H1 (cell line): ENCODE measurements around the gene KLB. TPM values are rescaled to one million over a fixed set of nuclear protein-coding genes. Genes with fewer than 3 reads are reported as not detected.

Source experiments
- CTCF ChIA-PET: fragments of 300-600 bp; sonication (Branson Sonifier 250); formaldehyde crosslinking; loops from one replicate; lab custom pipeline; 2021; ENCODE audit not compliant: partially characterized antibody; lab: Charles Lee
- POLR2A ChIA-PET: fragments of 300-600 bp; sonication (Branson Sonifier 250); formaldehyde crosslinking; loops from one replicate; lab custom pipeline; 2021; ENCODE audit warnings: inconsistent platforms; ENCODE audit not compliant: partially characterized antibody; lab: Charles Lee
- DNase-seq, 2 experiments: peaks; one replicate each; pipeline versions ENCODE4 v3.0.0 to v3.0.0-alpha.2; 2010 to 2022; ENCODE audit warnings: low spot score in 2 of 2, low read depth in 1 of 2, mixed read lengths in 1 of 2
- FAIRE-seq: peaks from 2 replicates; lab custom pipeline; 2011; peaks lifted over from hg19 to GRCh38; lab: Jason Lieb, UNC
- H2AFZ ChIP-seq: 2 replicates; pipeline ENCODE4 v1.8.1; 2012; ENCODE audit warnings: low read length, inconsistent platforms
- H2AK5ac ChIP-seq: 2 replicates; pipeline ENCODE4 v1.6.1; 2013; ENCODE audit warnings: low read depth, low read length
- H2BK120ac ChIP-seq: replicated peaks from 2 replicates; pipeline ENCODE3; 2013; ENCODE audit warnings: low read depth, low read length, inconsistent platforms
- H2BK12ac ChIP-seq: 2 replicates; pipeline ENCODE4 v1.6.1; 2013; ENCODE audit warnings: low read depth, low read length
- H2BK15ac ChIP-seq: 2 replicates; pipeline ENCODE4 v1.6.1; 2013; ENCODE audit warnings: low read length
- H2BK20ac ChIP-seq: 2 replicates; pipeline ENCODE4 v1.6.1; 2013; ENCODE audit warnings: low read length
- H2BK5ac ChIP-seq: 2 replicates; pipeline ENCODE4 v1.6.1; 2013; ENCODE audit warnings: low read depth, low read length
- H3K14ac ChIP-seq: 2 replicates; pipeline ENCODE4 v1.6.1; 2013; ENCODE audit warnings: inconsistent platforms; ENCODE audit not compliant: insufficient read length
- H3K18ac ChIP-seq: 2 replicates; pipeline ENCODE4 v1.6.1; 2013; ENCODE audit warnings: low read length; ENCODE audit errors: extremely low read depth
- H3K23ac ChIP-seq: 2 replicates; pipeline ENCODE4 v1.6.1; 2013; ENCODE audit warnings: inconsistent platforms; ENCODE audit not compliant: insufficient read length
- H3K23me2 ChIP-seq: 2 replicates; pipeline ENCODE4 v1.6.1; 2013; ENCODE audit warnings: low read depth, low read length
- H3K27ac ChIP-seq: 2 replicates; pipeline ENCODE4 v1.6.1; 2011; ENCODE audit warnings: low read depth, low read length, inconsistent platforms
- H3K27me3 ChIP-seq, 4 experiments: replicated peaks in 1 of 4; 1 replicate in 1 of 4; 2 replicates in 3 of 4; pipeline versions ENCODE4 v1.6.1 to v1.8.1; 2011 to 2013; ENCODE audit warnings: low read length in 3 of 4, mild to moderate bottlenecking in 3 of 4, inconsistent platforms in 2 of 4, mixed read lengths in 2 of 4, moderate library complexity in 1 of 4; ENCODE audit not compliant: control insufficient read depth in 3 of 4, insufficient read depth in 3 of 4; ENCODE audit errors: extremely low read depth in 1 of 4
- H3K36me3 ChIP-seq, 4 experiments: 2 replicates each; pipeline versions ENCODE4 v1.6.1 to v1.8.1; 2011 to 2013; ENCODE audit warnings: mild to moderate bottlenecking in 4 of 4, low read length in 3 of 4, moderate library complexity in 2 of 4, control low read depth in 1 of 4, inconsistent platforms in 1 of 4; ENCODE audit not compliant: insufficient read depth in 4 of 4, control insufficient read depth in 2 of 4
- H3K4ac ChIP-seq: replicated peaks from 2 replicates; pipeline ENCODE3; 2013; ENCODE audit warnings: low read length, low read depth, mixed read lengths, inconsistent platforms; ENCODE audit not compliant: insufficient read length
- H3K4me1 ChIP-seq, 4 experiments: replicated peaks in 1 of 4; 1 replicate in 1 of 4; 2 replicates in 3 of 4; pipeline versions ENCODE4 v1.6.1 to v1.8.1; 2011 to 2013; ENCODE audit warnings: low read length in 3 of 4, inconsistent platforms in 2 of 4, mixed read lengths in 1 of 4; ENCODE audit not compliant: insufficient read depth in 4 of 4, control insufficient read depth in 3 of 4
- H3K4me2 ChIP-seq, 2 experiments: 2 replicates each; pipeline versions ENCODE4 v1.6.1 to v1.8.1; 2011 to 2013; ENCODE audit warnings: low read depth in 2 of 2, low read length in 2 of 2, control low read depth in 1 of 2, inconsistent platforms in 1 of 2, mild to moderate bottlenecking in 1 of 2; ENCODE audit not compliant: insufficient read depth in 1 of 2
- H3K4me3 ChIP-seq, 4 experiments: fragments of 200-600, 300-600 bp in 1 of 4; sonication (generic), shearing (Covaris generic), sonication (Bioruptor Twin) in 1 of 4; 2 replicates each; pipeline versions ENCODE4 v1.5.1 to v1.8.1; 2011 to 2016; ENCODE audit warnings: low read length in 4 of 4, low read depth in 3 of 4, control low read depth in 2 of 4, inconsistent platforms in 2 of 4, mild to moderate bottlenecking in 2 of 4, mixed read lengths in 1 of 4, moderate library complexity in 1 of 4; ENCODE audit not compliant: insufficient read depth in 2 of 4; ENCODE audit errors: extremely low read depth in 1 of 4
- H3K56ac ChIP-seq: replicated peaks from 2 replicates; pipeline ENCODE3; 2013; ENCODE audit warnings: low read depth, mild to moderate bottlenecking, mixed read lengths, low read length, inconsistent platforms; ENCODE audit not compliant: insufficient read length
- H3K79me1 ChIP-seq: 2 replicates; pipeline ENCODE4 v1.6.1; 2013; ENCODE audit warnings: low read depth, low read length, control low read depth
- H3K79me2 ChIP-seq, 2 experiments: 2 replicates each; pipeline versions ENCODE4 v1.6.1 to v1.8.1; 2012 to 2013; ENCODE audit warnings: low read length in 2 of 2, mild to moderate bottlenecking in 2 of 2, inconsistent platforms in 1 of 2; ENCODE audit not compliant: insufficient read depth in 2 of 2, control insufficient read depth in 1 of 2
- H3K9ac ChIP-seq, 4 experiments: replicated peaks in 1 of 4; 1 replicate in 1 of 4; 2 replicates in 3 of 4; pipeline versions ENCODE4 v1.6.1 to v1.8.1; 2011 to 2013; ENCODE audit warnings: low read depth in 3 of 4, low read length in 3 of 4, control low read depth in 2 of 4, mild to moderate bottlenecking in 2 of 4, moderate library complexity in 2 of 4, inconsistent platforms in 1 of 4; ENCODE audit errors: extremely low read depth in 1 of 4
- H3K9me3 ChIP-seq, 2 experiments: 2 replicates each; pipeline versions ENCODE4 v1.6.1 to v1.8.1; 2012 to 2013; ENCODE audit warnings: mild to moderate bottlenecking in 2 of 2, moderate library complexity in 2 of 2, control low read depth in 1 of 2, inconsistent platforms in 1 of 2, low read depth in 1 of 2, low read length in 1 of 2, mixed read lengths in 1 of 2; ENCODE audit not compliant: insufficient read depth in 2 of 2
- H4K20me1 ChIP-seq, 2 experiments: replicated peaks in 1 of 2; 2 replicates each; pipeline versions ENCODE3 to v1.8.1; 2011 to 2013; ENCODE audit warnings: inconsistent platforms in 2 of 2, low read length in 2 of 2, mild to moderate bottlenecking in 1 of 2; ENCODE audit not compliant: insufficient read depth in 2 of 2, control insufficient read depth in 1 of 2
- H4K5ac ChIP-seq: 2 replicates; pipeline ENCODE4 v1.6.1; 2013; ENCODE audit warnings: low read length, low read depth, mixed read lengths, inconsistent platforms; ENCODE audit not compliant: insufficient read length
- H4K8ac ChIP-seq: 2 replicates; pipeline ENCODE4 v1.8.0; 2013; ENCODE audit warnings: mild to moderate bottlenecking, moderate library complexity, low read length, inconsistent platforms; ENCODE audit not compliant: insufficient read depth; ENCODE audit errors: extremely low read depth
- H4K91ac ChIP-seq: replicated peaks from 2 replicates; pipeline ENCODE3; 2013; ENCODE audit warnings: low read length, mixed read lengths, inconsistent platforms; ENCODE audit not compliant: insufficient read length
- BRCA1 ChIP-seq: IDR thresholded peaks from 2 replicates; pipeline ENCODE4 v1.6.1; 2012; ENCODE audit warnings: low read depth, low read length, improper control_type of control experiment
- KDM5A ChIP-seq: fragments of 200-600 bp; IDR thresholded peaks from 2 replicates; pipeline ENCODE4 v1.7.1; 2012; ENCODE audit warnings: mild to moderate bottlenecking, low read length, inconsistent platforms, mixed read lengths
- MAX ChIP-seq: IDR thresholded peaks from 2 replicates; pipeline ENCODE4 v1.6.1; 2012; ENCODE audit warnings: inconsistent platforms
- NANOG ChIP-seq: IDR thresholded peaks from 2 replicates; pipeline ENCODE4 v1.6.1; 2011; ENCODE audit warnings: low read length, low read depth, mild to moderate bottlenecking, inconsistent platforms; ENCODE audit not compliant: insufficient read depth, poor library complexity, severe bottlenecking
- POU5F1 ChIP-seq: IDR thresholded peaks from 2 replicates; pipeline ENCODE4 v1.6.1; 2011; ENCODE audit warnings: low read depth, mild to moderate bottlenecking, low read length, moderate library complexity
- RNF2 ChIP-seq: fragments of 200-900, 300-1000 bp; sonication (generic); IDR thresholded peaks from 2 replicates; pipeline ENCODE4 v1.7.1; 2016; ENCODE audit warnings: borderline replicate concordance, low read depth, mild to moderate bottlenecking, antibody characterized with exemption, low read length; ENCODE audit not compliant: poor library complexity, severe bottlenecking; ENCODE audit errors: missing control alignments
- SP1 ChIP-seq: IDR thresholded peaks from 2 replicates; pipeline ENCODE4 v1.6.1; 2011; ENCODE audit warnings: low read depth, low read length
- SP4 ChIP-seq: IDR thresholded peaks from 2 replicates; pipeline ENCODE4 v1.6.1; 2012; ENCODE audit warnings: low read length, inconsistent platforms
- USF2 ChIP-seq: IDR thresholded peaks from 2 replicates; pipeline ENCODE4 v1.6.1; 2011; ENCODE audit warnings: low read length, improper control_type of control experiment
- WGBS, 2 experiments: shearing (Covaris generic) in 1 of 2; methylation state at CpG; one replicate each; pipeline versions ENCODE4 v1.1.6 to v1.1.7; 2013 to 2015; ENCODE audit warnings: low lambda C conversion rate in 2 of 2, mixed read lengths in 2 of 2, inconsistent platforms in 1 of 2, low coverage in 1 of 2, missing lambda C conversion rate in 1 of 2; ENCODE audit not compliant: insufficient replicate concordance in 2 of 2, insufficient coverage in 1 of 2, insufficient read length in 1 of 2; ENCODE audit errors: extremely low coverage in 1 of 2, missing lambda C conversion rate in 1 of 2; 5-methylcytosine and 5-hydroxymethylcytosine counted together
- polyA plus RNA-seq, 7 experiments: library from polyadenylated mRNA; depleted of rRNA in 3 of 7; stranded (reverse) in 5 of 7; unstranded in 2 of 7; fragments of >200 nt in 5 of 7; fragments of 200-250 nt in 2 of 7; gene quantifications; 1 replicate in 5 of 7; 2 replicates in 1 of 7; 4 replicates in 1 of 7; pipeline versions ENCODE4 v1.2.1 to v1.2.3, GENCODE V29; 2011 to 2013; ENCODE audit warnings: missing spikeins in 2 of 7, mixed read lengths in 2 of 7
- total RNA-seq: library from RNA; stranded (reverse); fragmentation: NEBNext Ultra II Directional; extraction: Animal tissue kit (Norgen Biotek cat#: 25700); gene quantifications from 2 replicates; pipeline ENCODE4 v1.2.1, GENCODE V29; 2021

KLB gene
- total and polyA plus RNA-seq, 2 of the 8 experiments (the other 6 are each of a cell fraction or from before 2014, with no cell fraction given), result 0.03 TPM; not detected in 1

- peak within 1 kb of the TSS; percentile 84 for H3K4ac ChIP-seq
- peak within 1 kb of the TSS; percentile 47; the same call in 1 of the 2 replicates for H2AFZ ChIP-seq
- no peak within 1 kb of the TSS; the same call in 1 of the 2 replicates for H2BK12ac ChIP-seq
- H3K27ac ChIP-seq, result peak within 1 kb of the TSS; percentile 94
- H4K20me1 ChIP-seq, result peaks cover 2 to 10% of the 10 kb centered on the region in 2 experiments
- H4K5ac ChIP-seq, result peak within 1 kb of the TSS; percentile 56
- H3K23ac ChIP-seq, result no peak within 1 kb of the TSS
- no peaks in the 10 kb centered on the region for H3K9me3 ChIP-seq
- CTCF ChIA-PET, result interaction anchor here (0.9 to 3.9 kb wide), 2 partner anchors 8 to 11 kb away, joined by 3 to 18 read pairs; no protein-coding TSS in a partner anchor
- peak within 1 kb of the TSS; percentile 70 for H4K91ac ChIP-seq
- peak within 1 kb of the TSS; percentile 49; the same call in 1 of the 2 replicates for H3K18ac ChIP-seq
- POLR2A ChIA-PET, result interaction anchor here (0.6 to 6.4 kb wide), 46 partner anchors 7 to 1303 kb away, joined by 3 to 133 read pairs (median 4); partner anchors contain the start of genes N4BP2, RFC1, SMIM14 and UBE2K
- peaks cover 0 to 4% (median 2%) of the 10 kb centered on the region in 4 experiments; a peak in 2 of 7 replicates for H3K4me1 ChIP-seq
- no peaks in the 10 kb centered on the region; the same call in 1 of the 2 replicates for H3K79me1 ChIP-seq
- 0 out of 2 replicates have a peak within 1 kb of the TSS, but pooled peaks have one; percentile 4 for H2AK5ac ChIP-seq
- FAIRE-seq, result peak; percentile 98
- no peaks in the 10 kb centered on the region for H3K27me3 ChIP-seq
- DNase-seq, result peak; percentile 96
- no peak within 1 kb of the TSS for H3K14ac ChIP-seq
- peak within 1 kb of the TSS; percentile 85 to 99 (median 98) for H3K9ac ChIP-seq
- H3K56ac ChIP-seq, result peak within 1 kb of the TSS; percentile 35
- H3K79me2 ChIP-seq, result peaks cover 0 to 45% of the 10 kb centered on the region in 2 experiments; a peak in 3 of 4 replicates
- WGBS, 2 experiments, result 2% methylated on average over 55 of the region's 55 CpGs; no CpG with 5 or more reads in 1 of the 2 experiments
- H2BK15ac ChIP-seq, result peak within 1 kb of the TSS; percentile 1; the same call in 1 of the 2 replicates
- peaks cover 22 to 62% (median 42%) of the 10 kb centered on the region in 4 experiments for H3K36me3 ChIP-seq
- peak within 1 kb of the TSS; percentile 89 for H2BK5ac ChIP-seq
- H2BK120ac ChIP-seq, result no peak within 1 kb of the TSS
- peak within 1 kb of the TSS; percentile 99; the same call in 1 of the 2 replicates for H4K8ac ChIP-seq
- peak within 1 kb of the TSS; percentile 82 to 87 for H3K4me2 ChIP-seq
- peak within 1 kb of the TSS; percentile 76 to 95 (median 92) for H3K4me3 ChIP-seq
- H2BK20ac ChIP-seq, result no peak within 1 kb of the TSS
- H3K23me2 ChIP-seq, result peaks cover 6% of the 10 kb centered on the region; the same call in 1 of the 2 replicates
- TF ChIP-seq NANOG (no peak), SP4 (no peak), RNF2 (no peak), KDM5A (peak; percentile 88), BRCA1 (peak; percentile 63), POU5F1 (no peak), SP1 (peak; percentile 93), USF2 (no peak), MAX (peak; percentile 82)
Measured at GRCh38 chr4:39458505-39459300, 52.0 kb downstream of the KLB start, which contains the start of the genes LIAS and RPL9. TSS of gene LIAS (plus strand) at chr4:39459056. CDS start at chr4:39459118, 62 bp downstream. TSS of gene RPL9 (minus strand) at chr4:39458922. CDS start at chr4:39458439, 483 bp downstream.
